NK-92 (cell line): ENCODE measurements around the gene CZIB.
A peak's percentile ranks its signal among the peaks of the same experiment; 100 is the strongest.

Source experiments
- DNase-seq: peaks from one replicate; lab custom pipeline; 2025; ENCODE audit not compliant: unreplicated experiment; lab: John Stamatoyannopoulos, UW

CZIB gene

DNA sequence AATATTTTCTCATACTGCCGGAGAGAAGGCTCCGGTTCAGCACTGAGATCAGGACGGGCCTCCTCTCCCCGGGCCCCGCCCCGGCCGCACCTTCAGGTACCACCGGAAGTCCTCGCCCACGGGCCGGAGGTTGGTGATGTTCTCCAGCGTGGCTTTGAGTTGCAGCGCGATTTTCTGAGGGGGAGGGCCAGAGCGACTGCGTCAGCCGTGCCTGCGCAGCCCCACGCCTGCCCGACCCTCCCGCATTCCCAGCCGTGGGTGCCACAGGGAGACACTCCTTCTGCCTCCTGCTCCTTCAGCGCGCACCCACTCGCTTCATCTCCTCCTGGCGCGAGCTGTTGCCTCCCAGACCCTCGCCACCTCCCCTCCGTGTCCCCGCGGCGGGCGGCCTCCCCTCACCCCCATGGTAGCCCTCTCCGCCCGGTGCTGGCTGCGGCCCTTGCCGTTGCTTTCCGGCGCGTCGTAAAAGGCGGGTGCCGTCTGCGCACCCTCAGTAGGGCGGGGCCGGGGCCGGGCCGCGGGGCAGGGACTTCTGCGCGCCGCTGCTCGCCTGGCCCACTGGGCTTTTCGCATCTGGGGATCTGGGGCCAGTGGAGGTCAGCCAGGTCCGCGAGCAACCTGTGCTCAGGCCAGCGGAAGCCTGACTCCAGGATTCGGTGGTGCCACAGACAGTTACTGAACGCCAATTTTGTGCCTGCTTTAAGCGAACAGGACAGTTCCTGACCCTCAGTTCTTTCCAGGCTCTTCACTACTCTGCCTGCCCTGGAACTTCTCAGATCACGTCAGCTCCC is at the start of gene CZIB:
Gene CZIB (minus strand): TSS at position 464 of the 791 bp plus-strand sequence. CDS start 59 bp downstream, at position 405.
- DNase-seq, result peak; percentile 27

DNA sequence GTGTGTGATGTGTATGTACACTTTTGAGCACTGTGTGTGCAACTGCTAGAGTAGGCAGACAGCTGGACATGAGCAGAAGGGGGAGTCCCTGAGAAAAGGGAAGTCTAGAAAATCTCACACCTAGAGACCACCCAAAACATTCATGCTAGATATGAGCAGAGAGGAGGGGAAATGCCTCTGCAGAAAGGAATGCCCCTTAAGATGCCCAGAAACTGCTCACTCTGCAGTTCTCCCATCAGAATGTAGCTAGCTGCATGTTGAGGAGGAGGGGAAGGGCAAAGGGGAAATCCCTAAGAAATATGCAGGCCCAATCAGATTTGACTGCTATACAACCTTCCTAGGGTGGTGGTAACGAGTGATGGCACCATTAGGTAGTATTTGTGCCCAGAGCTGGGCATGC is 49.7 kb upstream of the CZIB start:
- DNase-seq, result no peak

DNA sequence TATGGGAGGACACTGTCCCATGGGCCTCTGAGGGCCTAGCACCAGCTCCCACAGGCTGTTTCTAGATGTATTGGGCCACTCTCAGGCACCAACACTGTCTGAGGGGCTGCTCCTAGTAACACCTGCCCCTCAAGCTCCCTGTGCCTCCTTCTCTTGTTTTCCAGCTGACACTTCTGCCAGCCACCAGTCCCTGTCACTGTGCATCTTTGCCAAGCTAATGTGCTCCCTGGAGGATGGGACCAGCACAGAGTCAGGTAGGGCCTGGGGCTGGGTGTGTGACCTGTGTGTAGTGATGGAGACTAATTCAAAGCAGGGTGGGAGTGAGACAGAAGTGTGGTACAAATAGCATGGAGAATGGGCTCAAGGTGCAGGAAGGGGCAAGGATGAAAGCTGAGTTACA is 47.3 kb upstream of the CZIB start:
- DNase-seq, result no peak

DNA sequence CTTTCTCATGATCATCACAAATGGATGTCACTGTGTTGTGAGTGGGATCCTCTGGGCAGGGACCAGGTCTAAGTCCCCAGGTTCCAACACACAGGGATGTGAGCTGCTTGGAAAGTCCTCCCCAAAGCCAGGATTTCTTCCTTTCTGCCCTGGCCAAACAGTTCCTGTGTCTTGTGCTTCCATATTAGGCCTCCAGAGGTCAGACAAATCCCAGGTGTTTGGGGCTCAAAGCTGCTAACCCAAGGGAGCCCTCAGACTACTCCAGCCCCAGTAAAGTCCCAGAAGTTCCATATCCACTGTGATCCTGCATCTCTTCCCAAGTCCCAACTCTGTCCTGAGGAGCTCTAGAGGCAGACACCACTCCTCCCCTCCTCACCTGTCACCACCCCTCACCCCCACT is 45.6 kb upstream of the CZIB start:
- no peak for DNase-seq

DNA sequence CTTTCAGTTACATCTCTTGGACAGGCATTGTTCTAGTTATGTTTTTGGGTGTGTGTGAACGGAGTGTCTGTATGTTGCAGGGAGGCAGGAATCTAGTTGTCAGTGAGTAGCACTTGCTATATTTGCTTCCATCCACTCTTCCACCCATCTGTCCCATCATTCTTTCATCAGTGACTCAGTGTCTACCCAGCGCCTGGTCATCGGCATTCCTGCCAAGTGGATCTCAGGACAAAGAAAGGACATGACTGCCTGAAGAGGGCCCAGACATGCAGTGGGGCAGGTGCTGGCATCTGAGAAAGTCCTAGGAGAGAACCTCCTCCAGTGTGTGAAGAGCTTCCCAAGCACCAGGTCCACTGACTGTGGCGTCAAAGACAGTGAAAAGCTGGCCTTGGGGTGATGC is 45.1 kb upstream of the CZIB start:
- DNase-seq, result no peak

DNA sequence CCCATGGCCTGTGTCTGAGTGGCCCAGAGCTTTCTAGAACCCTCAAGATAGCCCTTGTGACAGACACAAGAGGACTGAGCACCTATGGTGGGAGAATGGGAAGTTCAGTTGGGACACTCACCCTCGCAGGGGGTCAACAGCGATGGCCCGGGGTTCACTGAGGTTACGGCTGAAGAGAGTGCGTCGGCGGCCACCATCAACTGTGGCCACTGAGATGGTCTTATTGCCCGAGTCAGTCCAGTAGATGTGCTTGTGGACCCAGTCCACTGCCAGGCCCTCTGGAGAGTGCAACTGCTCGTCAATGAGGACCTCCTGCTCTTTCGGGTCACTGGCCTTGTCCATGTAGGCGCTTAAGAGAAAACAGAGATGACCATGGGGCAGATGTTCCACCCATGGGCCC is 43.6 kb upstream of the CZIB start:
- no peak for DNase-seq

DNA sequence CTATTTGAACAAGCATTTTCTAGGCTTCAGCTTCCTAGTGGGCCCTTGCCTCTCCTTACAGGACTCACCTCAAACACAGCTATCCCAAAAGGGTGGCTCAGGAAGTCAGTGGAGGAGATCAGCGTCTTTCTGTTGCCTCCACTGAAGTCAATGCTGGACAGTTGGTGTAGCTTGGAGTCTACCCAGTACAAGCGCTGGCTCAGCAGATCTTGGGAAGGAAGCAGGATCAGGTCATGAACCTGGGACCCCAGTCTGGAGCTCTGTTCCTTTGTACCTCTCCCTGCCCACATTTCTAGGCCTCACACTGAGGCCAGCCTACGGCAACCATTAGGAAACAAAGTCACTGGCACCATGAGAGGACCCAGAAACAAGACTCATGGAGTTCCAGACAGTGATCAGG is 41.6 kb upstream of the CZIB start:
- no peak for DNase-seq

DNA sequence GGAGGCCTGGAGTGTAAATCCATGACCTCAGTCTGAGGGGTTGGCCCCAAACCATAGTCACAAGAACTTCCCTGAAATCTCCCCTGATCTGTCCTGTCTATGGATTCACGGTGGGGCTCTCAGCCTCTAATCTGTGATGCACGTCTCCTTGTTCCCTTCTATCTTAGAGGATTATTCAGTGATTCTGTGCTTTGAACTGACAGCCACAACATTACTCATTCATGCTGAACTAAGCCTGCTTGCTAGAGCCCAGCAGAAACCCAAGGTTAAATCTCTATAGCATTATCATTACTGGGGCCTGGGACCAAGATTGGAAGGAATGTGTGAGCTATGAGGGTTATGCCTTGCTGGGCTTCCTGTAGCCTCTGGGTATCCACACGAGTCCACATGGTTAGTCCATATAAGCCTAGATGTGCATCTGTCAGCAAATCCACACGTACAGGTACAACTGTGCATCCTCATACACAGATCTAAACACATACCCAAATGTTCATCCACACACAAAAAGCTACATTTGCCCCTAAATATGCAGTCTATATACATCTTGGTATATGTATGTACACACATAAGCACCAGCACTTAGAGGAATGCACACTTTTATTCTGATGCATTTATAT is 40.3 kb upstream of the CZIB start:
- no peak for DNase-seq

DNA sequence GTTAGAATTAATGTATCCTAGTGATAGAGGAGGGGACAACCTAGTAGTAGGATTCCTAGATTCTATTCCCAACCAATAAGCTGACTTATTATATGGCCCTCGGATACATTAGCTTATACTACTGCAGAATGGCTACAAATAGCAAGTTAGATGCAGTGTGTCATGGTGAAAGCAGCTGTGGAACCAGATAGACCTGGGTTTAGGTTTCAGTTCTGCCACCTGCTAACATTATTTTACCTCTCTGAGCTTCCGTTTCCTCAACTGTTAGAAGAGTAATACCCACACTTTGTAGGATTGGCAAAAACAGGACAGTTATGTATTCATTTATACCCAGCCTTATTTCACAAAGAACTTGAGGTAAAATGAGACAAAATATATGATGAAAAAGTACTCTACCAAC is 39.5 kb upstream of the CZIB start:
- DNase-seq, result no peak

DNA sequence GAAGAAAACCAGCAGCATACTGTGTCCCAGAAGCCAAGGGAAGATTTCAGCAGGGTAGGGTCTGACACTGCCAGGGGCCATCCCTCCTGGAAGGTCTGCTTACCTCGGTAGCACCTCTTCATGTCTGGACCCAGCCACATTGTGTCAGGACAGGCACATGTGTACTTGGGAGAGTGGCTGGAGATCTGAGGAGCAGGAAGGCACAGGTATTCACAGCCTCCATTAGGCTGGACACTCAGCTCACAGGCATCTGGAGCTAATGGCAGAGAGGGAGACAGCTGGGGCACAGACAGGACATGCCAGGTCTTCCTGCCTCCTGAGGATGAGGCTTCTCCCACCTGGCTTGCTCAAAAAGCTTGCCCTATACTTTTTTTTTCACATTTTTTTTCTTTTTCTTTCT is 37.8 kb upstream of the CZIB start:
- no peak for DNase-seq

DNA sequence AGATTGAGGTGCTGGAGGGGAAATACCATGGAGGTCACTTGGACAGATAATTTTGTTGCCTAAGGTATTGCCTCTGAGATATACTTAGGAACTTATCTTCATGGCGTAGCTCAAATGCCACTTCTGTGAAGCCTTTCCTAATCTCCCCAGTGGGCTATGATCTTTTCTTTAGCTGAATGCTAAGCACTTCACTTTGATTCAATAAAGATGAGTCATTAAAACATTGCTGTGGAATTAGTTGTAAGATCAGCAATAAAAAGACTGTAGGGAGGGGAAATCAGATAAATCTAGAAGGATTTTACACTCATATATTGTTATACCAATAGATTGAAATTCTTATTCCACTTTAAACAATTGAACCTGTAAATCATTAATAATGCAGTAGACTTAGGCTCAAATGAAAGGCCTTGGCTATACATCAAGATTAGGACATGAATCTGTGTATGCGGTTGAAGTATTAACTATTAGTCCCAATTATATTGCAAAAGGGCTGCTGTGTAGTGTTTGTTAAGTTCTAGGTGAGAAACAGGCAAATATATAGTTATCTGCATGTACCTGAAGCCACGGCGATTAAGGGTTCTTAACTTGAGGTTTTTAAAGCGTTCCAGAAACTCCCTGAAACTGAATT is 37.1 kb upstream of the CZIB start:
- no peak for DNase-seq

DNA sequence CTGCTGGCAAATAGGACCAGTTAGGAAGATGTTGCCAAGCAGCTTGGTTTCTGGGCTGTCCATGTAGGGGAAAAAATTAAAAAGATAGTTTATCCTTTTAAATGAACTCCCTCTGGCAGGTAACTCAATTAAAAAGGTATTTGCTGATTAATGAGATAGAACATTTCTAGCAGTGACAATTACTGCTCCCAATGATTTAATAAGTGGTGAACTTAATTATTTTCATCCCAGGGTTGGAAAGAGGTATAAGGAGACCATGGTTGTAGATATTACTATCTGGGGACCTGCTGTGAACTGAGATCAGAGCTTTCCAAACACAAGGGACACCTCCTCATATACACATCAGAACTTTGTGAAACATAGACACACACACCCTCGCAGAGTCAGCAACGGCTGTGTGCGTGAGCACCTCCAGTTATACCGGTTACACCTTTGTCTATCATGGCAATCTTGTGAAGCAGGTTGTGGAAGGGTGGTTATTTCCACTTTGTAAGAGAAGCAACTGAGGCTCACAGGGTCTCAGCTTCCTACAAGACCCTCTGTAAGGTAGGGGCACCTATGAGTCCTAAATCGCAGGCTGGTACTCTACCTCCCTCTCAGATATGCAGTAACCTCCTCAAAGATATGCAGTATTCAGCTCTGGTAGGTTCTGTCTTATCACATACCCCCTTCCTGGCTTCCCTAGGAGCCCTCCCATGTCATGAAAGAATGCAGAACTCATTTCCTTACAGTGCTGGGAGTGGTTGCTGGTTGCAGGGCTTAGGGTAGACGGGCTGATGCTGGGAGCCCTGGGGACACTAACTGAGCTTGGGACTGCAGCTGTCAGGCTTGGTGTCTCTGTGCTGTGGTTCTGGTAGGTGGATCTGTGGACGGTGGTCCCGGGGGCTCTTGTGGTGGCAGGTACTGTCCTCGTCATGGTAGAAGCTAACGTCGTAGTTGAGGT is 36.3 kb upstream of the CZIB start:
- no peak for DNase-seq

DNA sequence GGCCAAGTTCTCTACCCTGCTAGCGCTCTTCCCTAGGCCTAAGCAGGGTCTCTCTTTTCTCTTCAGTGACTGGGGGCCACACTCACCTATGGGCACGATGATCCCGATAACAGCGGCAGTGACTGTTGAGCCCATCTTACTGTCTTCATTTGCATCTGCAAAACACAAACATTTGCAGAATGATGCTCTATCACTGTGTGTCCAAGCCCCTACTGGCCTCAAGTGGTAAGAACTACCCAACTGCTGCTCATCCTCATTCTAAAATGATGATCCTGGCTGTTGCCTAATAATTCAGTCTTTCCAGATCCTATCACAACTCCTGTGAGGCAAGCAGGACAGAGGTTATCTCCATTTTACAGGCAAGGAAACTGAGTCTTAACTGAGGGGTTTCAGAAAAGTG is 34.6 kb upstream of the CZIB start:
- no peak for DNase-seq

DNA sequence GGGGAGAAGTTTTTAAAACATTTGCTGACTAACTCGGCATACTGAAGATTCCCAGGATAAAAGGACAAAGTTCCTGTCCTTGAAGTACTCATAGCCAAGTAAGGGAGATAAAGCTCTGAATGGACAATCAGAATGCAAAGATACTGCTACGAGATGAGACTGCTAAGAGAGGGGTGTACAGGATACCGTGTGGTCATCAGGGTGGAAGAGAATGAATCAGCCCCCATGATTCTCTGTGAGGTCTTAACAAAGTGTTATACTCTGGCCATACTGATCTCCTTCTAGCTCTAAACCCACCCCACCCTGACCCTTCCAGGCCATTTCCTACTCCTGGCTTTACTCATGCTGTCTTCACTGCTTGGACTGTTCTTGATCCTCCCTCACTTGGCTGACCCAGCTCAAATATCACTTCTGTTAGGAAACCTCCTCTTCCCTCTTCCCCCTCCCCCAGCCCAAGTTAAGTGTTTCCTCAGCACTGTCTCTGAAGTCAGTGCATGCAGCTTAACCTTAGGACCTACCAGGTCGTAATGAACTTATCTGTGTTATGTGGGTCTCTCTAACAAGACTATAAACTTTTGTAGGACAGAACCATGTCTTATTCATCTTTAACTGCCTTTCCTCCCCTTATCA is 33.7 kb upstream of the CZIB start:
- no peak for DNase-seq

DNA sequence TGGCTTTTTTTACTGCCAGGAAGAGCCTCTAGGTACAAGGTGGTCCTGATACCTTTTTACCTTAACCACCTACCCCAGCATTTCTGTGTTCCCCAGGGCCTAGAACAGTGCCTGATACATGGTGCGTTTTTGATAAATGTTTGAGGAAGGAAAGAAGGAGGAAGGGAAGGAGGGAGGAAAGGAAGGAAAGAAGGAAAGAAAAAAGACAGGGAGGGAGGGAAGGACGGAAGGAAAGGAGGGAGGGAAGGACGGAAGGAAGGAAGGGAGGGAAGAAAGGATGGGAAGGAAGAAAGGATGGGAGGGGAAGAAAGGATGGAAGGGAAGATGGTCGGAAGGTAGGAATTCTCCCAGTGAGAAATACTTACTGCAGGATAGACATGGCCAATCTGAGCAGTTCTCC is 29.9 kb upstream of the CZIB start:
- no peak for DNase-seq

DNA sequence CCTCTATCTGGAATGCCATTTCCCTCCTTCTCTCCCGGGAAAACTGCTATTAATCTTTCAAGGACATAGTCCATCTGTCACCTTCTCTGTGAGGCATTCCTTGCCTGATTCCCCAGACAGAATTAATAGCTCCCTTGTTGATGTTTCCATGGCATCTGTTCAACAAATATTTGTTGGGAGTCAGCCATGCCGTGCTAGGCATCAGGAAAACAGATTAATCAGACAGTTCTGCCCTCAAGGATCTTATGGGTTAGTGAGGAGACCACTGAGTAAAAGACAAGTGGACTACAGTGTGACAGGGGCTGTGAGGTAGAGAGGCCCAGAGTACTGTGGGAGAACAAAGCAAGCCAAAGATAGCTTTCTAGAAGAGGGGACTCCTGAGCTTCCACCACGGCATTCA is 29.3 kb upstream of the CZIB start:
- no peak for DNase-seq

DNA sequence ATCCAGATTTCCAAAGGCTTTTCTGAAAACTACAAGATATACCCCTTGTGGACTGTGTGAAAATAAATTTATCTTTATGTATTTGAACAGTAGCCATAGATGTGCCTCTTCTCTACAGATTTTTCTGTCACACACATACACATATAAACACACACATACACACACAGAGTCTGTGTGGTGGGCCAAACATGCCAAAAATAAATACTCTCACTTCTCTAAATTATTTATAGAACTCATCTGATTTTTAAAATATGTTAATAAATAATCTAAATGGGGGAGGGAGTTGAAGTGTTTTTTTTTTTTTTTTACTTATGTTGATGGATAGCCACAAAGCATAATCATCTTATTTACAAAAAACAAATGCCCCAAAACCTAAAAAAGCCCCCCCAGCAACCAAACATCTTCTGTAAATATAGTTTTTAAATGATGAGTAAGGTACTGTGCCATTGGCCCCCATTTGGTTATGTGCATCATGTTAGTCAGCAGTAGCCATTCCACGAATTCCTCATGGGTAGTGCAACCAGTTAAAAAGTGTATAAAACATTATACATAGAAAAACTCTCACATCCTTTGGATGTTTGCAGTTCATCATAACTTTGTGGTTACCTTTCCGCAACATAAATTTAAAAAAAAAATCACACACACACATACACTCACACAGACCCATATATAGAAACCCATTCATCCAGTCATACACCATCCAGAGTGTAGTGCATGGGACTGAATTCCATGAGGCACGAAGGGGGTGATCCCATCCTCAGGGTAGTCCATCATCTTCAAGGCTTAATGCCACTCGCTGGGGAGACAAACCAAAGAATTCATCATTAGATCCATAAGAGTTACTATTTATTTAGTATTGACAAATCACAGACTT is 26.1 kb upstream of the CZIB start:
- no peak for DNase-seq

DNA sequence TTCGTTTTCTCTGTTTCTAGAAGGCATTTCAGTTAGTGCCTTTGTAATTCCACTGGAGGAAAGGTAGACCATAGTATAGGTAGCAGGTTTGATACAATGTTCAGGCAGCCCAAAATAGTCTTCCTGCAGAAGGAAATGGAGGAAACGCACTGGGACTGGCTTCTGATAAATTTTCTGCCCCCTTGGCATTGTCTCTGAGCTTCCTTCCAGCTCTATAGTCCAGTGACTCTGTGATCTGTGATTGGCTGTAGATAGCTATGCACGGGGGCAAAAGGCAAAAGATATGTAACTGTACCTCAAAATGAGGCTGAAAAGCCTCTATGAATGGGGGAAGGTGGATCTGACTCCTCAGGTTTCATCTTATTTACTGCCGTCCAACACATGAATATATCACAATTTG is 23.7 kb upstream of the CZIB start:
- DNase-seq, result no peak

DNA sequence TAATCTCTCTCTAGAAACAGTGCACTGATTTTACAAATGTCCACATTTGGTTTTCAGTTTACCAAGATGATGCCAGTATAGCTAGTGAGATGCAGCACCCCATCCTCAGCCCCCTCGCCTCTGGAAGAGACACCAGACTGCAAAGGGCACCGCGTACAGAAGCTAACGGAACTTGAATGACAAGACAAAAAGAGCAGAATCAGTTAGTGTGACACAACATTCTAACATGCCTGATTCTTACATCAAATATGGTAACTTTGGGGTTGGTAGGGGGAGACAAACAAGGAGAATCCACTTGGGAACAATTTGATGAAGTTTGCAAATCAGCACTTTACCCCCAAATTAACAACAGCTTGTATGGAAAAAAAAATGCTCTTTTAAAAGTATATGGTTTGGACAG is 21.9 kb upstream of the CZIB start:
- no peak for DNase-seq

DNA sequence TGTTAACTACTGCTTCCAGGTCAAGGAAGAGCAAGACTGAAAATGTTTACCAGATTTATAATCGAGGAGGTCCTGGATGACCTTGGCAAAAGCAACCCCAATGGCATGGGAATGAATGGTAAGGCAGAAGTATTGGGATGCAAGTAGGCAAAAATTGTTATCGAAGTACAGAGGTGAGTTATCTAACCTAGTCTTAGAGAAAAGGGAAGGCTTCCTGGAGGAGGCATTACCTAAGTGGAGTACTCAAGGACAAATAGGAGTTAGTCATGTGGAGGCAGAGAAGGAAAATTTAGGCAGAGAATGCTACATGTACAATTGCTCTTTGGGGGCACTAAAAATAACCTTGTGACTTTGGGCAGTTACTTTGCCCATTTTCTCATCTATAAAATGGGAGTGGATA is 21.4 kb upstream of the CZIB start:
- DNase-seq, result no peak
